Measurements from ENCODE around the gene SSUH2.

SSUH2 gene

GRCh38 chr3:8578282-8578681 lies 66.3 kb downstream of the SSUH2 start:
- no peak for DNase-seq

DNA sequence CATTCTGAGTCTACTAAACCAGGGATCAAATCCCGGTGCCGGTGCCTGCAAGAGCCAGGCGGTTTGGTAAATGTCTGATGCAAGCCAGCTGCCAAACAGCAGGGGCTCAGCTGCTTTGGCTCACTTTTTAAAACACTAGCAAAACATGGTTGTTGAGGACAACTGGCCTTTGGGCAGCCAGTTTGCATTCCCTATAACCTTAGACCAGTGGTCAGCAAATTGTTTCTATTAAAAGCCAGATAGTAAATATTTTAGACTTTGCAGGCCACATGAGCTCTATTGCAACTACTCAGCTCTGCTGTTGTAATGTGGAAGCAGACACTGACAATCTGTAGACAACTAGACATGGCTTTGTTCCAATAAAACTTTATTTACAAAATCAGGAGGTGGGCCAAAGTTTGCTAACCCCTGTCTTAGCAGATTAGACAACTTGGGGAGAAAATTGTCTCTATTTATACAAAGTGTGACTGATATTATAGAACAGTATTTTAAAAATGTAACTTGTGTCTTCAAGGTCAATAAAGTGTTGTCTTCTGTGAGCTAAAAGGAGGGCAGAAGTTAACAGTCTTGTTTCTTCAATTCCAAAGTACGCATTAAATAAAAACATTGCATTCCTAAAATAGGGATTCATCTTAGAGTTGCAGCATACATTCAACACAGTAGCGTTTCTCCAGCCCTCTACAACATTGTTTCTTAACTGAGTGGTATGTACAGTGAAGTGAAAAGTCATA lies 67.6 kb downstream of the SSUH2 start:
- no peak for DNase-seq

GRCh38 chr3:8576436-8576835 lies 68.2 kb downstream of the SSUH2 start:
- no peak for DNase-seq

DNA sequence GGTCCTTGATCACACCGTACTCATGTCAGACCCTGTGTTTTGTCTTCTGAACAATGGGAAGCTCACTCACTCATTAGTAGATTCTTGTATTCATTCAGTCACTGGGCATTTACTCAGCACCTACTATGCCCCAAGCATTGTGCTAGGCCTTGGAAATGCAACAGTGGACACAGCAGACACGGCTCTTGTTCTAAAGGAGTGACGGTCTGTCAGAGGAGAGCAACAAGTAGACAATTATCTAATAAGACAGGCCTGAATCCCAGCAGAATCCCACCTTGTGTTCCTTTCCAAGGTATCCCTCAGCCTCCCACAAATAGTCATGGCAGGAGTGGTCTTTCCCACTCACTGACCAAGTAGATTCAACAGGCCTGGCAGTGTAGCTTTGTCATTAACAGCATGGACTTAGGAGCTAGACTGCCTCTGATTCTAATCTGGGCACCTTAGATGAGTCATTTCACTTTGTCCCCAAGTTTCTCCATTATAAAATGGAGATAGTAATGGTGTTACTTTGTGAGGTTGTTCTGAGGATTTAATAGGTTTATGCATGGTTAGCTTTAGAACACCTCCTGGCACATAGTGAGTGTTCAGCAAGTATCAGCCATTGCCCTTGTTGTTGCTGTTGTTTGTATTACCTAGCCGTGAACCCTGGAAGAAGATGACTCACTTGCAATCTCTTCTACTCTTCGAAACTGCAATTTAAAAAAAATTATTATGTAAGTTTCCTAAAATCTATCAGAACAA lies 69.1 kb downstream of the SSUH2 start:
- DNase-seq: no peak

- DNase-seq: no peak
Observed at GRCh38 chr3:8574670-8575322, 69.8 kb downstream of the SSUH2 start.

DNA sequence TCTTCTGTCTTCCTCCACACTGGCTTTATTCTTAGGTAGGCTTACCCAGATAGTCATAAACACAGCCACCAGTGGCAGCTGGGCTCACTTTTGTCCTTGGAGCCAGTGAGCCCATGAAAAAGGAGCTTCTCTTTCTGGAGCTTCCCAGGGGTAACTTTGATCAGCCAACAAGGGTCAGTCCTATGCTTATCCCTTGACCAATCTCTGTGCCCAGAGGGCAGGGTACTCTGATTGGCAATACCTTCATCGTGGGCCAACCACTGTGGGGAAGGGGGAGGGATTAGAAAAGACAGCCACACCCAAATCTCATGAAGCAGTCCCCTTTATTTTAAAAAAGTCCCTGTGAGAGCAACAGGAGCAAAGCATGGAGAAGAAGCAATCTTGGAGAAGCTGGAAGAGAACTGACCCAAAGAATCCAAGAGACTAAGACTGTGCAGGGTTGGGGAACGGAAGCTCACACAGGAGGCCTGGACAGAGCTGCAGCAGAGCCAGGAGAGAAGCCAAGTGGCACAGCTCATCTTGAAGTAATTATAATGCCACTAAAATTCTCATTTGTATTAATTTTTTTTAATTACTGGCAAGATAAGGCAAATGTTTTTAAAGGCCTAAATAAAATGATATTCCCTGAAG lies 70.4 kb downstream of the SSUH2 start:
- DNase-seq: no peak

DNA sequence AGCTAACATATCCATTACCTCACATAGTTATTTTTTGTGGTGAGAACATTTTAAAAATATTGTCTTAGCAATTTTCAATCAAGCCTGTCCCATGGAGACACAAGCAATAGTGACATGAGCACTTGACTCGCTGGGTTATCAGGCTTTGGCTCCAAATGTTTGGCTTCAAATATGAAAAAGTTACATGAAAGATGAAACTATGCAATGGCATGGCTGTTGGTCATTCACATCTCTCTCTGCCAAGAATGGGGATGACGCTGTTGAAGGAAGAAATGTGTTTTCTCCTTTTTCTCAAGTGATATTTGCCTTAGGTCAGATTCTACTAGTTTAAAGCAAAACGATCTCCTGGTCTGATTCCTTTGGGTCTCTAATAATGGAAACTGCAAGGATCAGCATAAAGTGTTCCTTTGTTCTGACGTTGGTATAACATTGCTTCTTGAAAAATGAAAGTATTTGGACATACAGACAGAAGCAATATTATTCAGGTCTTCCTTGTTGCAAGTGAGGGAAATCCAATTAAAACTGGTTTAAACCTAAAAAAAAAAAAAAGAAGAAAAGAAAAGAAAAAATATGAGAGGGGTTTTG lies 71.2 kb downstream of the SSUH2 start:
- no peak for DNase-seq

- DNase-seq: no peak
Observed at GRCh38 chr3:8571256-8571655, 73.3 kb downstream of the SSUH2 start.
